ENCODE data around the gene ARHGEF17.

The ARHGEF17 gene

GRCh38 chr11:73333173-73333572 lies 25.1 kb downstream of the ARHGEF17 start:
- no peak for DNase-seq (ENCODE audit: low read depth)

- no peak for DNase-seq (ENCODE audit: low read depth)
Measured at GRCh38 chr11:73333640-73334383, 25.7 kb downstream of the ARHGEF17 start.

- DNase-seq (ENCODE audit: low read depth) = peak; percentile 92
Measured at GRCh38 chr11:73334384-73335203, 26.5 kb downstream of the ARHGEF17 start.

GRCh38 chr11:73335204-73335923 lies 27.3 kb downstream of the ARHGEF17 start:
- no peak for DNase-seq (ENCODE audit: low read depth)

GRCh38 chr11:73337846-73338245 lies 29.8 kb downstream of the ARHGEF17 start:
- no peak for DNase-seq (ENCODE audit: low read depth)

- no peak for DNase-seq (ENCODE audit: low read depth)
Measured at GRCh38 chr11:73338279-73338678, 30.2 kb downstream of the ARHGEF17 start.

GRCh38 chr11:73340164-73340563 lies 32.1 kb downstream of the ARHGEF17 start:
- DNase-seq (ENCODE audit: low read depth) = no peak

GRCh38 chr11:73342633-73343032 lies 34.6 kb downstream of the ARHGEF17 start:
- no peak for DNase-seq (ENCODE audit: low read depth)

- no peak for DNase-seq (ENCODE audit: low read depth)
Measured at GRCh38 chr11:73343076-73343873, 35.2 kb downstream of the ARHGEF17 start.

GRCh38 chr11:73344191-73344607 lies 36.1 kb downstream of the ARHGEF17 start:
- DNase-seq (ENCODE audit: low read depth) = no peak

GRCh38 chr11:73345481-73346160 lies 37.5 kb downstream of the ARHGEF17 start:
- DNase-seq (ENCODE audit: low read depth) = no peak

GRCh38 chr11:73346186-73346935 lies 38.3 kb downstream of the ARHGEF17 start:
- DNase-seq (ENCODE audit: low read depth) = no peak

- no peak for DNase-seq (ENCODE audit: low read depth)
Measured at GRCh38 chr11:73347067-73347466, 39.0 kb downstream of the ARHGEF17 start.

- no peak for DNase-seq (ENCODE audit: low read depth)
Measured at GRCh38 chr11:73348838-73349237, 40.8 kb downstream of the ARHGEF17 start.

GRCh38 chr11:73349633-73350032 lies 41.6 kb downstream of the ARHGEF17 start:
- no peak for DNase-seq (ENCODE audit: low read depth)

- DNase-seq (ENCODE audit: low read depth) = peak; percentile 79
Measured at GRCh38 chr11:73350908-73351636, 43.0 kb downstream of the ARHGEF17 start.

- no peak for DNase-seq (ENCODE audit: low read depth)
Measured at GRCh38 chr11:73353422-73353821, 45.3 kb downstream of the ARHGEF17 start.

- DNase-seq (ENCODE audit: low read depth) = no peak
Measured at GRCh38 chr11:73355109-73355508, 47.0 kb downstream of the ARHGEF17 start.

GRCh38 chr11:73356979-73357860 lies 49.1 kb downstream of the ARHGEF17 start:
- no peak for DNase-seq (ENCODE audit: low read depth)
